ENCODE results near the gene PDZRN3. TPM values are rescaled to one million over a fixed set of nuclear protein-coding genes. Genes with fewer than 3 reads are reported as not detected.

The PDZRN3 gene
- total and polyA plus RNA-seq, 2 donors (not counting 3 experiments of a cell fraction or from before 2014, with no cell fraction given) = not detected

Small RNA genes within 50 kb of the gene (small RNA-seq; reads per million reads assigned to genes)
- gene RNU7-119P (ENCODE audit: insufficient read depth, insufficient read length, low read depth, low replicate concordance) = not detected
